ENCODE measurements around the gene FGFR4. TPM values are rescaled to one million over a fixed set of nuclear protein-coding genes. Genes with fewer than 3 reads are reported as not detected.

FGFR4 gene
- total and polyA plus RNA-seq, 2 experiments from 2014 or later, result 43.4 to 150 TPM

- Mint-ChIP-seq H3K4me3 (no peak overlapping the region), H3K36me3 (ENCODE audit: low read depth) (peaks cover 26% of the 10 kb centered on the region), H3K27me3 (ENCODE audit: insufficient read depth, low read depth, poor library complexity) (no peaks in the 10 kb centered on the region), H3K9me3 (no peaks in the 10 kb centered on the region), H3K27ac (no peak overlapping the region), H3K4me1 (no peaks in the 10 kb centered on the region)
- Histone ChIP-seq H3K4me3 (no peak overlapping the region), H3K9me2 (ENCODE audit: insufficient read depth) (no peaks in the 10 kb centered on the region), H3K36me3 (ENCODE audit: insufficient read depth) (peaks cover 12% of the 10 kb centered on the region; the same call in 1 of the 2 replicates), H2AFZ (no peak overlapping the region), H3K27me3 (ENCODE audit: insufficient read depth) (no peaks in the 10 kb centered on the region), H3K4me1 (ENCODE audit: insufficient read depth) (no peaks in the 10 kb centered on the region), H3K79me2 (replicated peaks; ENCODE audit: insufficient read depth) (no peaks in the 10 kb centered on the region), H4K20me1 (replicated peaks; ENCODE audit: insufficient read depth) (peaks cover 4% of the 10 kb centered on the region; the same call in 1 of the 2 replicates), H3F3A (replicated peaks; ENCODE audit: low read depth) (no peaks in the 10 kb centered on the region), H3K27ac (ENCODE audit: low read depth) (no peak overlapping the region), H3K4me2 (no peak overlapping the region)
- no peak for TF ChIP-seq JUNB (IDR thresholded peaks at IDR 0.05; ENCODE audit: unreplicated experiment)
- no peak for TF ChIP-seq ETS1 (IDR thresholded peaks at IDR 0.05)
- no peak for TF ChIP-seq ZNF114 (CRISPR knock-in tag; IDR thresholded peaks at IDR 0.05)
- no peak for TF ChIP-seq POLR2AphosphoS5 (IDR thresholded peaks at IDR 0.05; ENCODE audit: low read depth)
- no peak for TF ChIP-seq ZNF331 (CRISPR knock-in tag; IDR thresholded peaks at IDR 0.05; ENCODE audit: low read depth)
- TF ChIP-seq EZH2 (IDR thresholded peaks at IDR 0.05; ENCODE audit: low read depth, unreplicated experiment), result no peak
- TF ChIP-seq STAT1 (IDR thresholded peaks at IDR 0.05; ENCODE audit: unreplicated experiment), result no peak
- TF ChIP-seq ZNF462 (CRISPR knock-in tag; IDR thresholded peaks at IDR 0.05), result no peak
- no peak for TF ChIP-seq CREB1 (CRISPR knock-in tag; IDR thresholded peaks at IDR 0.05; ENCODE audit: low read depth)
- no peak for TF ChIP-seq CTCF (conservative IDR thresholded peaks at IDR 0.05; ENCODE audit: low read depth in 2 of 2)
- TF ChIP-seq REST (IDR thresholded peaks at IDR 0.05; ENCODE audit: unreplicated experiment), result no peak
- no peak for TF ChIP-seq NANOG (IDR thresholded peaks at IDR 0.05; ENCODE audit: borderline replicate concordance)
- no peak for TF ChIP-seq EZH2phosphoT487 (IDR thresholded peaks at IDR 0.05; ENCODE audit: unreplicated experiment)
- DNase-seq (ENCODE audit: low spot score) (no peak), ATAC-seq (no peak)
Measured at GRCh38 chr5:177044641-177045040, 42.1 kb upstream of the FGFR4 start.

All from GM23338 (cell line).